Upper lobe of right lung (tissue), 1 donor: ENCODE data around the gene INPP4B. TPM values are rescaled to one million over a fixed set of nuclear protein-coding genes. Genes with fewer than 3 reads are reported as not detected.

Experiments
- ATAC-seq: fragments of 200-7000 bp; cut with Tn5 transposase; one replicate; pipeline ENCODE4 v1.9.1; 2020; ENCODE audit warnings: mild to moderate bottlenecking, moderate library complexity
- DNase-seq: peaks from one replicate; pipeline ENCODE4 v3.0.0-alpha.2; 2020
- H3K27ac ChIP-seq: fragments of 200-600 bp; one replicate; pipeline ENCODE4 v1.8.0; 2022
- H3K27me3 ChIP-seq: fragments of 200-600 bp; one replicate; pipeline ENCODE4 v1.8.0; 2022; ENCODE audit warnings: mild to moderate bottlenecking
- H3K36me3 ChIP-seq: fragments of 200-600 bp; one replicate; pipeline ENCODE4 v1.8.0; 2022
- H3K4me1 ChIP-seq: fragments of 200-600 bp; one replicate; pipeline ENCODE4 v1.8.0; 2022
- H3K4me3 ChIP-seq: fragments of 200-600 bp; one replicate; pipeline ENCODE4 v1.8.0; 2022; ENCODE audit warnings: mild to moderate bottlenecking
- H3K9me3 ChIP-seq: fragments of 200-600 bp; one replicate; pipeline ENCODE4 v1.8.0; 2022
- intact Hi-C: fragments of 100-400 bp; cut with DNase I; formaldehyde crosslinking; loops from one replicate; pipeline ENCODE4 v1.11.0; 2022
- total RNA-seq: library from RNA; stranded (reverse); fragmentation: NEBNext Ultra II Directional; extraction: Animal tissue kit (Norgen Biotek cat#: 25700); gene quantifications from one replicate; pipeline ENCODE4 v1.2.1, GENCODE V29; 2021
- TF ChIP-seq, protein P1 (sequence below): fragments of 200-600 bp; IDR thresholded peaks from one replicate; pipeline ENCODE4 v1.8.0; 2022; ENCODE audit warnings: antibody characterized with exemption
- donor health status: DM: no; HTN: yes; CAD: no; lungs with severe emphysema.

INPP4B gene
- total RNA-seq, 1 donor from 2014 or later = 20.7 TPM

DNA sequence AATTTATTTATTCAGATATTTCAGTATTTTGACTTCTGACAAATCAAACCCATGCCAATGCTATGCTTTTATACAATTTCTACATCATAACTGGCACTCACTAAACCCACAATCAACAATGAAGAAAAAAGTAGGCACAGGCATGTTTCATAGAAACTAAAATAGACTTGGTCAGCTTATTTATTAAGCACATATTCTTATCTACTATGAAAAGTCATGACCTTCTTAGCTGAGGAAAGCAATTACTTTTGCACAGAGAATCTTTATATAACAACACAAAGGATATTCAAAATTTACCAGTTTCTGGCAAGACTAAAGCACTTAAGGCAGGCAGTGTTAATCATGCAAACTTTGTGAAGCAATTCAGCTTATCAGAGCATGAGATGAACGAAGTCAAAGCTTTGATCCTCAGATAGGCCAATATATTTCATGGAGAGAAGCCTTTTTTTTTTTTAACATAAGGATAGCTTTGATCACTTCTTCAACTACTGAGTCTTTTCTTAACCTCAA lies 490.6 kb downstream of the INPP4B start:
- DNase-seq (no peak), ATAC-seq (no peak)
- H3K9me3 ChIP-seq = no peaks in the 10 kb centered on the region
- H3K27me3 ChIP-seq = no peaks in the 10 kb centered on the region
- H3K36me3 ChIP-seq = no peaks in the 10 kb centered on the region
- intact Hi-C loops = no loop called here
- TF ChIP-seq, protein P1, sequence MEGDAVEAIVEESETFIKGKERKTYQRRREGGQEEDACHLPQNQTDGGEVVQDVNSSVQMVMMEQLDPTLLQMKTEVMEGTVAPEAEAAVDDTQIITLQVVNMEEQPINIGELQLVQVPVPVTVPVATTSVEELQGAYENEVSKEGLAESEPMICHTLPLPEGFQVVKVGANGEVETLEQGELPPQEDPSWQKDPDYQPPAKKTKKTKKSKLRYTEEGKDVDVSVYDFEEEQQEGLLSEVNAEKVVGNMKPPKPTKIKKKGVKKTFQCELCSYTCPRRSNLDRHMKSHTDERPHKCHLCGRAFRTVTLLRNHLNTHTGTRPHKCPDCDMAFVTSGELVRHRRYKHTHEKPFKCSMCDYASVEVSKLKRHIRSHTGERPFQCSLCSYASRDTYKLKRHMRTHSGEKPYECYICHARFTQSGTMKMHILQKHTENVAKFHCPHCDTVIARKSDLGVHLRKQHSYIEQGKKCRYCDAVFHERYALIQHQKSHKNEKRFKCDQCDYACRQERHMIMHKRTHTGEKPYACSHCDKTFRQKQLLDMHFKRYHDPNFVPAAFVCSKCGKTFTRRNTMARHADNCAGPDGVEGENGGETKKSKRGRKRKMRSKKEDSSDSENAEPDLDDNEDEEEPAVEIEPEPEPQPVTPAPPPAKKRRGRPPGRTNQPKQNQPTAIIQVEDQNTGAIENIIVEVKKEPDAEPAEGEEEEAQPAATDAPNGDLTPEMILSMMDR = no peak
- no peak overlapping the region for H3K27ac ChIP-seq
- no peak overlapping the region for H3K4me3 ChIP-seq
- peaks cover 34% of the 10 kb centered on the region for H3K4me1 ChIP-seq

DNA sequence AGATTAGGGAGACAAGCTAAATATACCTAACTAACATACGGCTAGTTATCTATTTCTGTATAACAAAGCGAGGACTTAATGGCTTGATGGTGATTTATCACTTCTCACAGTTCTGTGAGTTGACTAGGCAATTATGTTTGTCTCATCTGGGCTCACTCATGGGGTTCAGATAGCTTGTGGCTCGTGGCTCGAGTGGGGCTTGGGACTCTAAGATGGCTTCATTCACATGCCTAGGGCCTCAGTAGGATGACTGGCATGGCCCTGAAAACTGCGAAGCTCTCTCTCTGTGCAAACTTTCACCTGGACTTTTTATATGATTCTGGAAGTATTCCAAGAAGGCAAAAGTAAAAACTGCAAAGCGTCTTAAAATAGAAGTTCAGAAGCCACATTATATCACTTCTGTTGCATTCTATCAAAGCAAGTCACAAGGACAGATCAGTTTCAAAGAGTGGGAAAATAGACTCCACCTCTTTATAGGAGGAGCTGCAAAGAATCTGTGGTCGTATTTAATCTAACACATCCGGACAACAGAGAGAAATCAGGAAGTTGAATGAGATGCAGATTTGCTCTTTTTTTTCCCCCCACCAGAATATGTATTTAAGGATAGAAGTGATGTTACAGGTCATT lies 491.2 kb downstream of the INPP4B start:
- TF ChIP-seq, protein P1 = no peak
- intact Hi-C loops = no loop called here
- Histone ChIP-seq H3K27me3 (no peaks in the 10 kb centered on the region), H3K27ac (no peak overlapping the region), H3K36me3 (no peaks in the 10 kb centered on the region), H3K9me3 (no peaks in the 10 kb centered on the region), H3K4me1 (peaks cover 37% of the 10 kb centered on the region), H3K4me3 (no peak overlapping the region)
- ATAC-seq = no peak
- no peak for DNase-seq

DNA sequence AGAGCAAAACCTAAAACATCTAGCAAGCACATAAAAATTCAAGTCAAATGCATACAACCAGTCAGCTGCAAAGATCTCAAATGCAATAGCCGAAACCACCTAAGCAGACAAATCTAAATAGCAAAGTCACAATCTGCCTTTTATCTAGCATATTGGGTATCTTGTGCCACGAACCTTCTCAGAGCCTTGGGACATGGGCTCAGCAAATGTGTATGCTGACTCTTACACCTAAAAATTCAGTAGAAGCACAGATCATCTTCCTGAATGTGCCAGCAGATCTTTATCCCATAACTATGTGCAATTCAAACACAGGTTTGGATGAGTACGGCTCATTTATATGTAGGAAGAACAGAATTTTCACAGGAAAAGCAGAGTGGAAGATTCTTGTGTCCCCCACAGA lies 492.1 kb downstream of the INPP4B start:
- TF ChIP-seq, protein P1 = no peak
- no peak for DNase-seq
- ATAC-seq = no peak
- Histone ChIP-seq H3K27me3 (no peaks in the 10 kb centered on the region), H3K4me3 (no peak overlapping the region), H3K27ac (no peak overlapping the region), H3K9me3 (no peaks in the 10 kb centered on the region), H3K36me3 (no peaks in the 10 kb centered on the region), H3K4me1 (peaks cover 37% of the 10 kb centered on the region)
- intact Hi-C loops = no loop called here

DNA sequence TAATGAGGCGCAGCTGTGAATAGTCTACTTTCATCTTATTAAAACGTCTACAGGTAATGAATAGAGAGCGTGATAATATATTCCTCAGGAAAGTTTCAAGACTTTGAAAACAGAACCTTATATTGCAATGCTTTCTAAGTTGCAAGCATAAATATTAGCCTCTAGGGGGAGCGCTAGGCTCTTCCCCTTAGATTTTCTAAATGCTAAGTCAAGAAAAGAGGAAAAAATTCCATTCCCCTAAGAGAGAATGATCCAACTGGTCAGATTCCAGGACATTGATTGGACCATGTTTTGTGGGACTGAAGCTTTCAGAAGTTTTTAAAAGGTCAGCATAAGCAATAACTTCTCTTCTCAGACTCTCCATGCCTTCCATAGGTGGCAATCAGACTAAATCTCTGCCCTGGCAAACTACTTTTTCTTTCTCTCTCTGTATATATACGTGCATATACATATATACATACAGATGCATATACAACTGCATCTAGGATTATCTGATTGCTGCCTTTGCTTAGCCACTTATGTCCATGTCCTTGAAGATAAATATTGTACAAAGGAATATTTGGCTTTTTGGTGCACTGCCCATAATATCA lies 492.9 kb downstream of the INPP4B start:
- H3K4me1 ChIP-seq = peaks cover 37% of the 10 kb centered on the region
- intact Hi-C loops = no loop called here
- DNase-seq = no peak
- TF ChIP-seq, protein P1 = peak; percentile 94
- H3K9me3 ChIP-seq = no peaks in the 10 kb centered on the region
- H3K27me3 ChIP-seq = no peaks in the 10 kb centered on the region
- no peak overlapping the region for H3K27ac ChIP-seq
- peak; percentile 78 for ATAC-seq
- no peaks in the 10 kb centered on the region for H3K36me3 ChIP-seq
- H3K4me3 ChIP-seq = no peak overlapping the region

DNA sequence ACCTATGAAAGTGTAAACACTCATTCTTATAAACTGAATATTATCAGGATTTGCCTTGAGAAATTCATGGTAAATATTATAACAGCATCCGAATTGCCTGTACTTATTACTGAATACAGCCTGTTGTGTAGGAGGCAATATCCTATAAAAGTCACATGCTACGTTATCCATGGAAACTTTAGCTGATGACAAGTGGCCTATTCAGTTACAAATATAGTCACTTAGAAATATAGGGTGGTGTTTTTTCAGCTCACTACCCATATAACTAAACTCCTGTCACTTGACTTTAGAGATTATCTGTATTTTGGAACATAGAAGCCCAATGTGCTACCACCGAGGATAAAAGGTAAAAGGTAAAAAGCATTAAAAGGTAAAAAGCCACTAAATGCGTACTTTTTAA lies 493.4 kb downstream of the INPP4B start:
- H3K27me3 ChIP-seq = no peaks in the 10 kb centered on the region
- TF ChIP-seq, protein P1 = no peak
- DNase-seq (no peak), ATAC-seq (no peak)
- no peaks in the 10 kb centered on the region for H3K9me3 ChIP-seq
- no peak overlapping the region for H3K27ac ChIP-seq
- intact Hi-C loops = no loop called here
- H3K4me1 ChIP-seq = peaks cover 37% of the 10 kb centered on the region
- no peak overlapping the region for H3K4me3 ChIP-seq
- no peaks in the 10 kb centered on the region for H3K36me3 ChIP-seq
